ENCODE results near the gene ARCN1. TPM values are rescaled to one million over a fixed set of nuclear protein-coding genes. Genes with fewer than 3 reads are reported as not detected.
A peak's percentile ranks its signal among the peaks of the same experiment; 100 is the strongest.
"Not testable (repeated sequence)": the region's sequence is repeated elsewhere in the genome, so short reads cannot be mapped to it uniquely, and the experiment has no call there.

ARCN1 gene
- total RNA-seq, 1 donor from 2014 or later = 122 TPM

DNA sequence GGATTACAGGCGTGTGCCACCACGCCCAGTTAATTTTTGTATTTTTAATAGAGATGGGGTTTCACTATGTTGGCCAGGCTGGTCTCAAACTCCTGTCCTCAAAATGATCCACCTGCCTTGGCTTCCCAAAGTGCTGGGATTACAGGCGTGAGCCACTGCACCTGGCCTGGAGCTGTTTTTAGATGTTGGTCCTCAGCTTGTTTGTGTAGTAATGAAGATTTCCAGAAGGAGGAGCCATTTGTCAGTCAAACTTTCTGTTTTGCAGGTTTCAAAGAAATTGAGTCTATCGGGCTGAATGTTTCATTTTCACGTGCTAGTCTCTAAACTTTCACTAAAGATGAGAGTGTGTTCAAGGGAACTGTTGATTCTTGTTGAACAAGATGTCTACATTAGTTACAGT is 22.8 kb downstream of the ARCN1 start:
- H3K9me3 ChIP-seq; H3K27ac ChIP-seq; intact Hi-C loops (cut with DNase I); DNase-seq; H3K27me3 ChIP-seq (ENCODE audit: low read depth); ATAC-seq; H3K4me3 ChIP-seq: not testable (repeated sequence)
- TF ChIP-seq, protein P1, sequence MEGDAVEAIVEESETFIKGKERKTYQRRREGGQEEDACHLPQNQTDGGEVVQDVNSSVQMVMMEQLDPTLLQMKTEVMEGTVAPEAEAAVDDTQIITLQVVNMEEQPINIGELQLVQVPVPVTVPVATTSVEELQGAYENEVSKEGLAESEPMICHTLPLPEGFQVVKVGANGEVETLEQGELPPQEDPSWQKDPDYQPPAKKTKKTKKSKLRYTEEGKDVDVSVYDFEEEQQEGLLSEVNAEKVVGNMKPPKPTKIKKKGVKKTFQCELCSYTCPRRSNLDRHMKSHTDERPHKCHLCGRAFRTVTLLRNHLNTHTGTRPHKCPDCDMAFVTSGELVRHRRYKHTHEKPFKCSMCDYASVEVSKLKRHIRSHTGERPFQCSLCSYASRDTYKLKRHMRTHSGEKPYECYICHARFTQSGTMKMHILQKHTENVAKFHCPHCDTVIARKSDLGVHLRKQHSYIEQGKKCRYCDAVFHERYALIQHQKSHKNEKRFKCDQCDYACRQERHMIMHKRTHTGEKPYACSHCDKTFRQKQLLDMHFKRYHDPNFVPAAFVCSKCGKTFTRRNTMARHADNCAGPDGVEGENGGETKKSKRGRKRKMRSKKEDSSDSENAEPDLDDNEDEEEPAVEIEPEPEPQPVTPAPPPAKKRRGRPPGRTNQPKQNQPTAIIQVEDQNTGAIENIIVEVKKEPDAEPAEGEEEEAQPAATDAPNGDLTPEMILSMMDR (IDR thresholded peaks at IDR 0.05) = peak; percentile 38
- Histone ChIP-seq H3K36me3 (peaks cover 100% of the 10 kb centered on the region), H3K4me1 (peaks cover 11% of the 10 kb centered on the region)

DNA sequence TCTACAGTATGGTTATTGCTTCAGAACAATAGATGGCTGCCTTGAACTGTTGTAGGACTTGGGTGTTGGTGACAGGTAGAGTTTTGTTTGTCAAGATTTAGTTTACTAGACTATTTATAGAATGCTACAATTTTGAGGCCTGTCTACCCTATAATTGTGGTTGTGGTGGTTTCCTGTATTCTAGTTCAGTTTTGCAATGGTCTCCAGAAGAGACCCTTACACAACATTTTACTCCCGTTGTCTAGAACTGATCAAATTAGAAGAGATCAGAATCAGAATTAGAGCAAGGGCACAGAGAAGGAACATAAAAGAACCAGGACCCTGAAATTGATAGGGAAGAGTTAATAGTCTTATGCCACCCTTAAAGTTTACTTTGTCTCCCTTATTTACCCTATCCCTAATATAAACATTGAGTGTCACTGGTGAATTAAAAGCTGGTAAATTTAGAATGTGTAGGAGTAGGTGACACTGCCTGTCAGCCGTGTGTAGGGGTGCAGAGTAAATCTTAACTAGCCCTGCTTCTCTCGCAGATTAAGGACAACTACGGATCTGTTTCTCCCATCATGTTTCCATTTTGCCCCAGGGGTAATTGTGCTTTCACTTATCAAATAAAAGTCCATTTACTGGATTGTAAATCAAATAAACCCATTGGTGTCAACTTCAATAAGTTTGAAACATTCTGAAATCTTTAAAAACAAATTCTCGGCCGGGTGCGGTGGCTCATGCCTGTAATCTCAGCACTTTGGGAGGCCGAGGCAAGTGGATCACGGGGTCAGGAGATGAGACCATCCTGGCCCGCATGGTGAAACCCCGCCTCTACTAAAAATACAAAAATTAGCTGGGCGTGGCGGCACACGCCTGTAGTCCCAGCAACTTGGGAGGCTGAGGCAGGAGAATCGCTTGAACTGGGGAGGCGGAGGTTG is 24.3 kb downstream of the ARCN1 start:
- no peaks in the 10 kb centered on the region for H3K9me3 ChIP-seq
- H3K4me3 ChIP-seq = no peak overlapping the region
- H3K27me3 ChIP-seq (ENCODE audit: low read depth) = no peaks in the 10 kb centered on the region
- no peak overlapping the region for H3K27ac ChIP-seq
- TF ChIP-seq, protein P1 (IDR thresholded peaks at IDR 0.05) = no peak
- ATAC-seq (no peak), DNase-seq (no peak)
- intact Hi-C loops (cut with DNase I) = no loop called here
- peaks cover 100% of the 10 kb centered on the region for H3K36me3 ChIP-seq
- H3K4me1 ChIP-seq = peaks cover 11% of the 10 kb centered on the region

DNA sequence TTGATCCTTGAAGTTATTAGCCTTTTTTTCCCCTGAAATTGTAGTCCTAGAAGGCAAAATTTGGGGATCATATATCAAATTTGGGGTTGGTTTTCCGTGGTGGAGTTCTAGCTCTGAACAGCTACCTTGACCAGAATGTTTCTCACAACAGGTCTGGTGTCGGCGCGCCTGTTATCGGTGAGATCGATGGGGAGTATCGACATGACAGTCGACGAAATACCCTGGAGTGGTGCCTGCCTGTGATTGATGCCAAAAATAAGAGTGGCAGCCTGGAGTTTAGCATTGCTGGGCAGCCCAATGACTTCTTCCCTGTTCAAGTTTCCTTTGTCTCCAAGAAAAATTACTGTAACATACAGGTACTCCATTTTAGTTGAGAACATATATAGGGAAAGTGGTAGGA is 25.3 kb downstream of the ARCN1 start:
- no peaks in the 10 kb centered on the region for H3K27me3 ChIP-seq (ENCODE audit: low read depth)
- no peak overlapping the region for H3K27ac ChIP-seq
- TF ChIP-seq, protein P1 (IDR thresholded peaks at IDR 0.05) = no peak
- H3K36me3 ChIP-seq = peaks cover 99% of the 10 kb centered on the region
- intact Hi-C loops (cut with DNase I) = no loop called here
- ATAC-seq (no peak), DNase-seq (no peak)
- H3K9me3 ChIP-seq = no peaks in the 10 kb centered on the region
- peaks cover 11% of the 10 kb centered on the region for H3K4me1 ChIP-seq
- H3K4me3 ChIP-seq = no peak overlapping the region

DNA sequence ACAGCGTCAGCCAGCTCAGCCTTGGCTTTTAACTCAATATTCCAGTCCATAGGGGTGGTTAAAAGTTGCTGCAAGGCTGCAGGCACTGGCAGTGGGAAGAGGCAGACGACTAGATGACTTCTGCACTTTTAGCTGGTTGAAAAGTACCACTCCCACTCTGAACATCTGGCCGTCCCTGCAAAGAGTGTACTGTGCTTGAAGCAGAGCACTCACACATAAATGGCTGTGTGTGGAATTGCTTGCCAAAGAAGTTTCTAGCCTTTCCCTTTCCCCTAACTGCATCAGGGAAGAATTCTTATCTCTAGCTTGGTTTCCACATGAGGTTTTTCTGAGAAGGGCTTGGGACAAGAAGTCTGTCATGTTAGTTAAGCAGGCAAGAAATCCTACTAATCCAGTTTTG is 30.1 kb downstream of the ARCN1 start:
- intact Hi-C loops (cut with DNase I) = no loop called here
- Histone ChIP-seq H3K36me3 (peaks cover 55% of the 10 kb centered on the region), H3K27me3 (ENCODE audit: low read depth) (no peaks in the 10 kb centered on the region), H3K4me3 (no peak overlapping the region), H3K27ac (no peak overlapping the region), H3K9me3 (no peaks in the 10 kb centered on the region), H3K4me1 (peaks cover 16% of the 10 kb centered on the region)
- ATAC-seq (no peak), DNase-seq (no peak)
- TF ChIP-seq, protein P1 (IDR thresholded peaks at IDR 0.05) = no peak

DNA sequence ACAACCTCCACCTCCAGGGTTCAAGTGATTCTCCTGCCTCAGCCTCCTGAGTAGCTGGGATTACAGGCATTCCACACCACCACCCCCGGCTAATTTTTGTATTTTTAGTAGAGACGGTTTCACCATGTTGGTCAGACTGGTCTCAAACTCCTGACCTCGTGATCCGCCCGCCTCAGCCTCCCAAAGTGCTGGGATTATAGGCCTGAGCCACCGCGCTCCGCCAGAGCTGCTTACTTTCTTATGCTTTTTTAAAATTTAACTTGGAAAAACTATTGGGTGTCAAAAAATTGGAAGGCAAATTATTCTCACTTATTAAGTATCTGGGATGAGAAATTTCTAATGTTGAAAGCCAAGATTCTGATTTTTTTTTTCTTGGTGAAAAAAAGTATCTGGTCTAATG is 31.5 kb downstream of the ARCN1 start:
- H3K36me3 ChIP-seq = peaks cover 41% of the 10 kb centered on the region
- H3K4me3 ChIP-seq; intact Hi-C loops (cut with DNase I); DNase-seq; ATAC-seq; H3K27me3 ChIP-seq (ENCODE audit: low read depth); H3K9me3 ChIP-seq: not testable (repeated sequence)
- peak overlapping the region; percentile 46 for H3K27ac ChIP-seq
- peaks cover 19% of the 10 kb centered on the region for H3K4me1 ChIP-seq

DNA sequence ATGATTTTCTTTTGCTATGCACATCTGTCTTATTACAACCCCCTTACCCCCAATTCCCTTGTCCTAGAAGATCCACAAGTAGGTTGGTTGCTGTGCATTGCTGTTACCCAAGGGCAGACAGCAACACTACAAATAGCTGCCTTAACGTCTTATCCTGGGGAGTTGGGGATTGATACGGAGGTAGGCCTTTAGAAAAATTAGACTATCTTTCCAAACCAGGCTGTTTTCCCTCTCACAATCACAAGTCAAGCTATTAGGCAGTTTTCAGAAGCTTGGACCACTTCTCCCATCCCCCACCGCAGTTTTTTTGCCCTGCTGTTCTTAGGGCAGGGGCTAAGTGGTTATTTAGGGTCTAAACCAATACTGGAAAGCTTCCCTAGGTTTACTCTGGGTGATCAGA is 32.4 kb downstream of the ARCN1 start:
- Histone ChIP-seq H3K9me3 (no peaks in the 10 kb centered on the region), H3K4me1 (peaks cover 21% of the 10 kb centered on the region), H3K36me3 (peaks cover 32% of the 10 kb centered on the region), H3K27me3 (ENCODE audit: low read depth) (no peaks in the 10 kb centered on the region), H3K27ac (peak overlapping the region; percentile 46), H3K4me3 (no peak overlapping the region)
- DNase-seq (no peak), ATAC-seq (no peak)
- intact Hi-C loops (cut with DNase I) = no loop called here
- TF ChIP-seq, protein P1 (IDR thresholded peaks at IDR 0.05) = no peak
